Measurements from ENCODE around the gene OSBPL10.

DNA sequence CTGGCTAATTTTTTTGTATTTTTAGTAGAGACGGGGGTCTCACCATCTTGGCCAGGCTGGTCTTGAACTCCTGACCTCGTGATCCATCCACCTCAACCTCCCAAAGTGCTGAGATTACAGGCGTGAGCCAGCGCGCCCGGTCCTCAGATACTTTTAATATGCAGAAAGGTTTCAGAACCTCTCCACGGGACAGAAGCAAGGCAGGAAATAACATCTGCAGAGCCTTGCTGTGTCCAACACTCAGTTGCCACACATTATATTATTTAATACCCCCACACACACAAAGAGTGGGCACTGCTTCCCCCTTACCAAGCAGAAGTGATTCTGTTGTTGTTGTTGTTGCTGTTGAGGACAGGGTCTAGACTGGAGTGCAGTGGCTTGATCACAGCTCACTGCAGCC, 28.0 kb downstream of the OSBPL10 start:
- no peak for TF ChIP-seq POLR2A (IDR thresholded peaks at IDR 0.05)
- TF ChIP-seq, protein P1, sequence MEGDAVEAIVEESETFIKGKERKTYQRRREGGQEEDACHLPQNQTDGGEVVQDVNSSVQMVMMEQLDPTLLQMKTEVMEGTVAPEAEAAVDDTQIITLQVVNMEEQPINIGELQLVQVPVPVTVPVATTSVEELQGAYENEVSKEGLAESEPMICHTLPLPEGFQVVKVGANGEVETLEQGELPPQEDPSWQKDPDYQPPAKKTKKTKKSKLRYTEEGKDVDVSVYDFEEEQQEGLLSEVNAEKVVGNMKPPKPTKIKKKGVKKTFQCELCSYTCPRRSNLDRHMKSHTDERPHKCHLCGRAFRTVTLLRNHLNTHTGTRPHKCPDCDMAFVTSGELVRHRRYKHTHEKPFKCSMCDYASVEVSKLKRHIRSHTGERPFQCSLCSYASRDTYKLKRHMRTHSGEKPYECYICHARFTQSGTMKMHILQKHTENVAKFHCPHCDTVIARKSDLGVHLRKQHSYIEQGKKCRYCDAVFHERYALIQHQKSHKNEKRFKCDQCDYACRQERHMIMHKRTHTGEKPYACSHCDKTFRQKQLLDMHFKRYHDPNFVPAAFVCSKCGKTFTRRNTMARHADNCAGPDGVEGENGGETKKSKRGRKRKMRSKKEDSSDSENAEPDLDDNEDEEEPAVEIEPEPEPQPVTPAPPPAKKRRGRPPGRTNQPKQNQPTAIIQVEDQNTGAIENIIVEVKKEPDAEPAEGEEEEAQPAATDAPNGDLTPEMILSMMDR (IDR thresholded peaks at IDR 0.05), result no peak
